Activated CD4-positive, alpha-beta memory T cell treated with anti-CD3 and anti-CD28 coated beads, Interleukin-2, amount 10 ng/mL, durations not matched to agents 7 days and 5 days (primary cell): ENCODE data around the gene NEAT1. TPM values are rescaled to one million over a fixed set of nuclear protein-coding genes. Genes with fewer than 3 reads are reported as not detected.
A peak's percentile ranks its signal among the peaks of the same experiment; 100 is the strongest.

Experiments
- CTCF ChIA-PET: fragments of 350-600 bp; sonication (Branson Sonifier 250); formaldehyde crosslinking; loops from one replicate; lab custom pipeline; 2021; ENCODE audit warnings: antibody characterized with exemption, inconsistent platforms; lab: Charles Lee
- POLR2A ChIA-PET: fragments of 350-600 bp; sonication (Branson Sonifier 250); formaldehyde crosslinking; loops from one replicate; lab custom pipeline; 2021; ENCODE audit warnings: antibody characterized with exemption; lab: Charles Lee
- DNase-seq: peaks from one replicate; pipeline ENCODE4 v3.0.0-alpha.2; 2020
- H3K27ac Mint-ChIP-seq: one replicate; pipeline ENCODE4 v1.8.0; 2021; ENCODE audit warnings: mild to moderate bottlenecking, mixed read lengths
- H3K27me3 Mint-ChIP-seq: one replicate; pipeline ENCODE4 v1.8.0; 2021; ENCODE audit warnings: mixed read lengths
- H3K36me3 Mint-ChIP-seq: one replicate; pipeline ENCODE4 v1.8.0; 2021; ENCODE audit warnings: low read depth, mixed read lengths
- H3K4me1 Mint-ChIP-seq: one replicate; pipeline ENCODE4 v1.8.0; 2021; ENCODE audit warnings: mixed read lengths
- H3K4me3 Mint-ChIP-seq: one replicate; pipeline ENCODE4 v1.8.0; 2021; ENCODE audit warnings: mild to moderate bottlenecking, mixed read lengths
- H3K9me3 Mint-ChIP-seq: one replicate; pipeline ENCODE4 v1.8.0; 2021; ENCODE audit warnings: mixed read lengths
- total RNA-seq, 2 experiments: library from RNA; stranded (reverse); gene quantifications; one replicate each; pipeline ENCODE4 v1.2.3, GENCODE V29; 2021

The NEAT1 gene
- total RNA-seq, 2 experiments from 2014 or later = 1,222 to 1,245 TPM

- ChIA-PET CTCF (interaction anchor here (3.8 kb wide), 1 partner anchor 59 kb away, joined by 17 read pairs; no protein-coding TSS in a partner anchor), POLR2A (interaction anchor here (7.1 to 26.9 kb wide), 3 partner anchors 24 to 52 kb away, joined by 73 to 1583 read pairs (median 670); partner anchors contain the start of genes MALAT1 and NEAT1)
- H3K4me3 Mint-ChIP-seq = peak overlapping the region; percentile 35
- DNase-seq = no peak
- H3K27ac Mint-ChIP-seq = peak overlapping the region; percentile 58
- H3K4me1 Mint-ChIP-seq = peaks cover 39% of the 10 kb centered on the region
- H3K27me3 Mint-ChIP-seq = no peaks in the 10 kb centered on the region
- H3K36me3 Mint-ChIP-seq = peaks cover 10% of the 10 kb centered on the region
- H3K9me3 Mint-ChIP-seq = no peaks in the 10 kb centered on the region
Observed at GRCh38 chr11:65474864-65475263, 52.3 kb downstream of the NEAT1 start.

DNA sequence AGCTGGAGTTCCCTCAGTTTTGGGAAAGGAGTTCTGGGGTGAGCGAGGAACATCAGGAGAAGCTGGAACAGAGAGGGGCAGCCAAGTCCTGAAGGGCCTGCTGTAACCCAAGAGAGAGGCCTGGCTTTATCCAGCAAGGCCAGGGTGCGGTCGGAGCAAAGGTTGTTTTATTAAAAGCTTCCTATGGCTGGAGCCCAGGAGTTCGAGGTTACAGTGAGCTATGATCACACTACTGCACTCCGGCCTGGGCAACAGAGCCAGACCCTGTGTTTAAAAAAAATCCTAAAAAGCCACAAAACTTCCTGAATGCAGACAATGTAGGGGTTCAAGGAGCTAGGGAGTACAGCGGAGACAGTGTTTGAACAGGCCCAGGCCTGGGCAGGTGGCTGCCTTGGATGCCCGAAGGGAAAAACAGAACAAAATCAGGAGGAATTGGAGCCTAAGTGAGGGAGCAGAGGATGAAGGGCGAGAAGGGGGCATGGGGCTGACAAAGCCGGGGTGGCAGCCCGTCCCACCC, 54.1 kb downstream of the NEAT1 start:
- H3K36me3 Mint-ChIP-seq = peaks cover 10% of the 10 kb centered on the region
- H3K27me3 Mint-ChIP-seq = peaks cover 2% of the 10 kb centered on the region
- H3K9me3 Mint-ChIP-seq = no peaks in the 10 kb centered on the region
- ChIA-PET CTCF (interaction anchor here (0.5 to 4.7 kb wide), 9 partner anchors 15 to 110 kb away, joined by 3 to 50 read pairs (median 4); partner anchors contain the start of gene MALAT1), POLR2A (interaction anchor here (0.7 to 26.9 kb wide), 13 partner anchors 12 to 462 kb away, joined by 3 to 1583 read pairs (median 7); partner anchors contain the start of genes ARL2, CDC42EP2, EHBP1L1 and FRMD8)
- DNase-seq = no peak
- H3K4me3 Mint-ChIP-seq = peak overlapping the region; percentile 99
- H3K4me1 Mint-ChIP-seq = peaks cover 29% of the 10 kb centered on the region
- peak overlapping the region; percentile 98 for H3K27ac Mint-ChIP-seq

DNA sequence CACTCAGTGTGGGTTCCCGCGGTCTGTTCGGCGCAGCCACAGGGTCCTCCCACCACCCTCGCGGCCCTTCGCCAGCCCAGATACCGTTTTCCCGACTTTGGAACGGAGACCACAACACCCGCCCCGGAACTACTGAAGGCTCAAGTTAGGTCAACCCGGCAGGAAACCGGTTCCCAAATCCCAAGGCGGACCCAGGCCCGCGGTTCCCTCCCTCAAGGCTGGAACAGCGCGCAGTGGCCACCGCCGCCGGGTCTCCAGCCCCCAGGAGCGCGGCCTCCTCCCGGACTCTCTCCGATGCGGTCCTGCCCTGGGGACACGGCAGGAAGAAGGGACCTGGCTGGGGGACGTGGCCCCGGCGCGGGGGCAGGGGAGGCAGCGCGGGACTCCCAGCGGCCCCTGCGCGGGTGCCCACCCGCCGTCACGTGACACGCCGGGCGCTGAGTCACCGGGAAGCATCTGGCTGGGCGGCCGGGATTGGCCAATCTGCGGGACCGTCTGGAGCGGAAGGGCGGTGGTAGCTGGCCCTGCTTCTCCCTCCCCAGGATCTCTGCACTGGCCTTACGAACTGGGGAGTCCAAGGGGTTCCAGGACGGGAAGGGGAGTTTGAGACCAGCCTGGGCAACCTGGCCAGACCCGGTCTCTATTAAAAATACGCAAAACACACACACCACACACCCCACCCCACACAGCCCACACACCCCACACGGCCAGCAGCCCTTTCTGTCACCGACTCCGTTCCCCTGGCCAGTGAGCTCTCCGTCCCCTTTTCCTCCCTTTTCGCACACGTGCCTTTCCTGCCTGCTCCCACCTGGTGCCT, 54.8 kb downstream of the NEAT1 start:
- CTCF ChIA-PET = interaction anchor here (0.6 to 4.7 kb wide), 12 partner anchors 8 to 96 kb away, joined by 3 to 50 read pairs (median 4); partner anchors contain the start of gene MALAT1
- H3K4me1 Mint-ChIP-seq = peaks cover 24% of the 10 kb centered on the region
- H3K4me3 Mint-ChIP-seq = peak overlapping the region; percentile 99
- H3K27me3 Mint-ChIP-seq = peaks cover 4% of the 10 kb centered on the region
- H3K9me3 Mint-ChIP-seq = no peaks in the 10 kb centered on the region
- POLR2A ChIA-PET = interaction anchor here (0.7 to 26.9 kb wide), 18 partner anchors 8 to 463 kb away, joined by 3 to 1583 read pairs (median 6); partner anchors contain the start of genes ARL2, CDC42EP2, FRMD8 and MALAT1
- peak overlapping the region; percentile 98 for H3K27ac Mint-ChIP-seq
- peak; percentile 92 for DNase-seq
- peaks cover 10% of the 10 kb centered on the region for H3K36me3 Mint-ChIP-seq

GRCh38 chr11:65478388-65479183, 56.0 kb downstream of the NEAT1 start:
- Mint-ChIP-seq H3K36me3 (peaks cover 10% of the 10 kb centered on the region), H3K27ac (no peak overlapping the region), H3K9me3 (no peaks in the 10 kb centered on the region), H3K27me3 (peaks cover 6% of the 10 kb centered on the region), H3K4me3 (no peak overlapping the region), H3K4me1 (peaks cover 22% of the 10 kb centered on the region)
- no peak for DNase-seq
- POLR2A ChIA-PET = interaction anchor here (0.9 to 26.9 kb wide), 13 partner anchors 10 to 217 kb away, joined by 3 to 1583 read pairs (median 12); partner anchors contain the start of genes FRMD8, MALAT1, NEAT1 and POLA2
- CTCF ChIA-PET = interaction anchor here (0.9 to 4.7 kb wide), 10 partner anchors 8 to 91 kb away, joined by 3 to 50 read pairs (median 4); partner anchors contain the start of gene MALAT1

DNA sequence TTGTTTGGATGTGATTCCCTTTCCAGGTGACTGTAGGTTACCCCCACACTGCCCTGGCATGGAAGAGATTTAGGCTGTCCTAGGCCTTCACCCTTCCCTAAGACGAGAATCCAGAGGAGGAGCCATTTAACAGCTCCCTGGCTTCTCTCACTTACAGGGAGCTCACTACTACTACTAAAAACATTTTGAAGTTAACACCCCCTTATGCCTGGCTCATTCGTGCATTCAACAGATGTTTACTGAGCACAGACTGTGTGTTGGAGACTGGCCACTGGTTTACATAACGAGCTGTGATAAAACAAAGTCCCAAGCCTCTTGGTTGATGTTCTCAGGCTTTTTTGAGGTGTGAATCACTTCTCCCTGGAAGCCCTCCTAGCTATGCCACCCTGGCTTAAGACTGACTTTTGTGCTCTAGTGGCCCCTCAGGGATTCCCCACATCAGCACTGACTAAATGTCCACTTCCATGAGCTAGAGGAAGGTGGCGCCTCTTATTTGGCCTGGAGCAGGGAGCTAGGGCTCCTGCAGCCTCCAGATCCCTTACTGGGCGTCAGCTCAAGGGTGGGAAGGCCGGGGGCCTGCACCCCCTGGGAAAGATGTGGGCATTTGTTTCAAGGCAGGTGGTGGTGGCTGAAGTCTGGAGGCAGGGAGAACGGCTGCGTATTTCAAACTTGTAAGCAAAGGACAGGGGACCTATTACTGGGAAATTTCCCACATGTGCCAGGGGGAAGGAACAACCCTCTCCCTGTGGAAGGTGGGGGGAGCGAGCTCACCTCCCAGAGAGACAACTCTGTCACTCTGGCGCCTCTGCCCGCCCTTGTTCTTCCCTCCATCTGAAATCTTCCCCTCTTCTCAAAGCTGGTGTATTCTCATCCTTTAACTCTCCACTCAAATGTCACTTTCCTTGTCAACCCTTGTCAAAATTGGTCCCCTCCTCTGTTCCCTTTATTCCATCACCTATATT, 56.9 kb downstream of the NEAT1 start:
- no peaks in the 10 kb centered on the region for H3K9me3 Mint-ChIP-seq
- no peak overlapping the region for H3K4me3 Mint-ChIP-seq
- ChIA-PET POLR2A (interaction anchor here (1.2 to 26.9 kb wide), 6 partner anchors 11 to 217 kb away, joined by 3 to 1583 read pairs (median 42); partner anchors contain the start of genes FRMD8, MALAT1, NEAT1 and POLA2), CTCF (interaction anchor here (0.8 to 4.7 kb wide), 7 partner anchors 8 to 101 kb away, joined by 3 to 50 read pairs (median 3); partner anchors contain the start of gene MALAT1)
- peaks cover 22% of the 10 kb centered on the region for H3K4me1 Mint-ChIP-seq
- no peak overlapping the region for H3K27ac Mint-ChIP-seq
- peaks cover 10% of the 10 kb centered on the region for H3K36me3 Mint-ChIP-seq
- H3K27me3 Mint-ChIP-seq = peaks cover 6% of the 10 kb centered on the region
- no peak for DNase-seq

DNA sequence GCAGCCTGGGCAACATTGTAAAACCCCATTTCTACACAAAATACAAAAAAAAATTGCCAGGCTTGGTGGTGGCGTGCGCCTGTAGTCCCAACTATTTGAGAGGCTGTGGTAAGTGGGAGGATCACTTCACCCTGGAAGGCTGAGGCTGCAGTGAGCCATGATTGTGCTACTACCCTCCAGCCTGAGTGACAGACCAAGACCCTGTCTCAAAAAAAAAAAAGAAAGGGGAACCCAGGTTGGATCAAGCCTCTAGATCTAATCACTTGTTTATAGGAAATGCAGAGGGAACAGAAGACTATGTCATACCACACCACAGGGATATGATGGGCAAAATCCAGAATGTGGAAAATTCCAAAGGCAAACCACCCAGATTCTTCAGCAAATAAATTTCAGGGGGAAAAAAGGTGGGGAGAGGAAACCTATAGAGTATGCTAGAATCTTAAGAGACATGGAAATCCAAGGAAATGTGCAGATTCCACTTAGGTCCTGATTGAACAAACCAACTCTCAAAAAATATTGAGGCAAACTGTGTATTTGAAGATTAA, 59.8 kb downstream of the NEAT1 start:
- Mint-ChIP-seq H3K36me3 (no peaks in the 10 kb centered on the region), H3K9me3 (no peaks in the 10 kb centered on the region), H3K4me1 (peaks cover 12% of the 10 kb centered on the region), H3K27ac (no peak overlapping the region), H3K4me3 (no peak overlapping the region), H3K27me3 (peaks cover 6% of the 10 kb centered on the region)
- no peak for DNase-seq
- POLR2A ChIA-PET = interaction anchor here (18.9 to 26.9 kb wide), 2 partner anchors 16 to 60 kb away, joined by 670 to 1583 read pairs; partner anchors contain the start of genes MALAT1 and NEAT1
- CTCF ChIA-PET = no interaction called here

GRCh38 chr11:65485920-65486219, 63.3 kb downstream of the NEAT1 start:
- no peaks in the 10 kb centered on the region for H3K9me3 Mint-ChIP-seq
- no peaks in the 10 kb centered on the region for H3K36me3 Mint-ChIP-seq
- peaks cover 6% of the 10 kb centered on the region for H3K27me3 Mint-ChIP-seq
- CTCF ChIA-PET = interaction anchor here (0.9 to 1.6 kb wide), 4 partner anchors 8 to 71 kb away, joined by 3 to 4 read pairs (median 3); no protein-coding TSS in a partner anchor
- peaks cover 20% of the 10 kb centered on the region for H3K4me1 Mint-ChIP-seq
- POLR2A ChIA-PET = interaction anchor here (25.8 to 28.9 kb wide), 3 partner anchors 4 to 65 kb away, joined by 1583 to 6840 read pairs (median 1583); partner anchors contain the start of genes MALAT1 and NEAT1
- DNase-seq = no peak
- no peak overlapping the region for H3K4me3 Mint-ChIP-seq
- H3K27ac Mint-ChIP-seq = no peak overlapping the region

DNA sequence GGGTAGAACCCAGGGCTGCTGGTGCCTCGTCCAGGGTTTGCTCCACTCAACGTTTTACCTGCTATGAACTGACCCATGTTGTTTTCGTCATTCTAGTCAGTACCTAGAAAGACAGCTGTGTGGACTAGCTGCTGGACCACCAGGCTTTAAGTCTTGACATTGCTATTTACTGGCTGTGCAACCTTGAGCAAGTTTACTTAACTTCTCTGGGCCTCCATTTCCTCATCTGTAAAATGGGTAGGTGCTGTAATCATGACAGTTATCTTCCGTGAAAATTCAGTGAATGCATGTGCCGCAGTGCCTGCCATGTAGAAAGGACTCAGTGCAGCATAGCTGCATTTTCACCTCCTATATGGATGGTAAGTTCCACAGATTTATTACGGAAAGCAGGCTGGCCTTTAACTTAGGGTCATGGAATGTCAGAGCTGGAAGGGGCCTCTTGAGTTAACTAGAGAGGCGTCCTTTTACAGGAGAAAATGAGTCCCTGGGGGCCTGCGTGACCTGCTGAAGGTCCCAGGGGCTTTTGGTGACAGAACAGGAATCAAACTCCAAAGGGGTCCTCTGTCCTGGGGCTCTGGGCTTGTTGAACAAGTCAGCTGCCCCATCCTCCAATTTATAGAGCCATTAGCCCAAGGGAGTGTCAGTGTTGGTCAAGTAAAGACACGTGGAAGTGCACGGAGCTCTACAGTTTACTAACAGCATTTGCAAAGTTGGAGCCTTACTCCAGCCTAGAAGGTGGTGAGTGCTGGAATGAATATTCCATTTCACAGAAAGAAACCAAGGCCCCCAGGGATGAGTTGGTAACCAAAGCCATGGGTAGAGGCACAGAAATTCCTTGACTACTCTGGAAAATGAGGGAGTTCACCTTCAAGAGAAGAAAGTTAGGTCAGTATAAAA, 64.2 kb downstream of the NEAT1 start:
- Mint-ChIP-seq H3K27me3 (peaks cover 4% of the 10 kb centered on the region), H3K4me3 (no peak overlapping the region), H3K36me3 (no peaks in the 10 kb centered on the region), H3K9me3 (no peaks in the 10 kb centered on the region), H3K4me1 (peaks cover 24% of the 10 kb centered on the region), H3K27ac (no peak overlapping the region)
- DNase-seq = no peak
- POLR2A ChIA-PET = interaction anchor here (25.8 to 28.9 kb wide), 3 partner anchors 5 to 66 kb away, joined by 1583 to 6840 read pairs (median 1583); partner anchors contain the start of genes MALAT1 and NEAT1
- CTCF ChIA-PET = interaction anchor here (0.8 to 1.6 kb wide), 3 partner anchors 8 to 72 kb away, joined by 3 to 4 read pairs (median 3); no protein-coding TSS in a partner anchor

- H3K27me3 Mint-ChIP-seq = no peaks in the 10 kb centered on the region
- no peaks in the 10 kb centered on the region for H3K9me3 Mint-ChIP-seq
- ChIA-PET POLR2A (interaction anchor here (1.4 to 28.9 kb wide), 4 partner anchors 6 to 67 kb away, joined by 3 to 6840 read pairs (median 1583); partner anchors contain the start of genes MALAT1 and NEAT1), CTCF (interaction anchor here (0.8 kb wide), 2 partner anchors 9 to 12 kb away, joined by 3 read pairs; no protein-coding TSS in a partner anchor)
- no peak overlapping the region for H3K27ac Mint-ChIP-seq
- H3K4me1 Mint-ChIP-seq = peaks cover 28% of the 10 kb centered on the region
- H3K36me3 Mint-ChIP-seq = no peaks in the 10 kb centered on the region
- peak; percentile 32 for DNase-seq
- H3K4me3 Mint-ChIP-seq = no peak overlapping the region
Observed at GRCh38 chr11:65487467-65488272, 65.1 kb downstream of the NEAT1 start.
